GM12878 (cell line): ENCODE results near the gene SSH2. TPM values are rescaled to one million over a fixed set of nuclear protein-coding genes. Genes with fewer than 3 reads are reported as not detected.

ENCODE experiments used
- ATAC-seq: fragments of 200-7000 bp; cut with Tn5 transposase; 3 replicates; pipeline ENCODE4 v1.9.1; 2020; ENCODE audit warnings: mild to moderate bottlenecking, moderate library complexity
- BruUV-seq: library from RNA; stranded (reverse); fragments of 400-500 nt; replicated peaks from 2 replicates; lab custom pipeline; 2021; lab: Mats Ljungman, UMichigan
- CTCF ChIA-PET: fragments of 300-600 bp; sonication (Branson Sonifier 250); formaldehyde crosslinking; extraction: SDS; loops from one replicate; lab custom pipeline; 2021; ENCODE audit warnings: inconsistent platforms; lab: Yijun Ruan, JAX
- POLR2A ChIA-PET: fragments of 350-600 bp; formaldehyde crosslinking; extraction: SDS; loops from one replicate; lab custom pipeline; 2021; ENCODE audit warnings: inconsistent platforms; lab: Charles Lee
- RAD21 ChIA-PET: fragments of 300-600 bp; sonication (Branson Sonifier 250); formaldehyde crosslinking; loops from one replicate; lab custom pipeline; 2023; ENCODE audit warnings: antibody characterized with exemption; ENCODE audit not compliant: unreplicated experiment; lab: Charles Lee
- SMC1A ChIA-PET: fragments of 300-600 bp; sonication (Branson Sonifier 250); formaldehyde crosslinking; loops from one replicate; lab custom pipeline; 2023; ENCODE audit not compliant: unreplicated experiment, uncharacterized antibody; lab: Charles Lee
- DNase-seq: peaks from one replicate; pipeline ENCODE4 v3.0.0-alpha.2; 2011; ENCODE audit warnings: low read depth, low spot score
- FAIRE-seq: peaks from 3 replicates; lab custom pipeline; 2011; peaks lifted over from hg19 to GRCh38; lab: Jason Lieb, UNC
- H2AFZ ChIP-seq: 2 replicates; pipeline ENCODE4 v1.6.0; 2011; ENCODE audit warnings: low read depth, low read length, control low read depth; ENCODE audit not compliant: control insufficient read depth
- H3K27ac ChIP-seq: 2 replicates; pipeline ENCODE4 v1.5.1; 2011; ENCODE audit warnings: control low read depth; ENCODE audit not compliant: control insufficient read depth, insufficient read depth
- H3K27me3 ChIP-seq, 2 experiments: replicated peaks in 1 of 2; 2 replicates each; pipeline versions ENCODE4 v1.6.0 to v1.6.1; 2011; ENCODE audit warnings: low read length in 1 of 2; ENCODE audit not compliant: control insufficient read depth in 2 of 2, insufficient read depth in 2 of 2
- H3K36me3 ChIP-seq, 2 experiments: 2 replicates each; pipeline ENCODE4 v1.5.1; 2011; ENCODE audit warnings: low read length in 1 of 2; ENCODE audit not compliant: control insufficient read depth in 2 of 2, insufficient read depth in 2 of 2
- H3K4me1 ChIP-seq: 2 replicates; pipeline ENCODE4 v1.6.1; 2011; ENCODE audit warnings: mild to moderate bottlenecking, low read length, moderate library complexity, mixed read lengths; ENCODE audit not compliant: control insufficient read depth, insufficient read depth
- H3K4me2 ChIP-seq: 2 replicates; pipeline ENCODE4 v1.6.0; 2011; ENCODE audit warnings: control low read depth; ENCODE audit not compliant: control insufficient read depth, insufficient read depth
- H3K4me3 ChIP-seq: fragments of 200-600 bp; sonication (generic); 2 replicates; pipeline ENCODE4 v1.5.1; 2016
- H3K79me2 ChIP-seq: 2 replicates; pipeline ENCODE4 v1.6.0; 2011; ENCODE audit warnings: low read length; ENCODE audit not compliant: control insufficient read depth, insufficient read depth
- H3K9ac ChIP-seq: 2 replicates; pipeline ENCODE4 v1.8.0; 2011; ENCODE audit warnings: low read length, control low read depth, mixed read lengths; ENCODE audit not compliant: control insufficient read depth, insufficient read depth
- H3K9me3 ChIP-seq: replicated peaks from 3 replicates; pipeline ENCODE4 v1.5.1; 2011; ENCODE audit warnings: mild to moderate bottlenecking, low read length; ENCODE audit not compliant: control insufficient read depth, insufficient read depth
- H4K20me1 ChIP-seq: 2 replicates; pipeline ENCODE4 v1.6.0; 2011; ENCODE audit not compliant: control insufficient read depth, insufficient read depth
- DPF2 ChIP-seq: fragments of 450-650 bp; IDR thresholded peaks from 2 replicates; pipeline ENCODE4 v1.6.1; 2017; ENCODE audit warnings: mild to moderate bottlenecking
- HDAC6 ChIP-seq: fragments of 200-600 bp; sonication (generic); IDR thresholded peaks from one replicate; pipeline ENCODE4 v1.8.0; 2017; ENCODE audit warnings: antibody characterized with exemption; ENCODE audit not compliant: unreplicated experiment
- NRF1 ChIP-seq: conservative IDR thresholded peaks from 2 replicates; pipeline ENCODE4 v1.6.1; 2011; ENCODE audit warnings: mild to moderate bottlenecking, low read depth, low read length, improper control_type of control experiment
- TAF1 ChIP-seq: IDR thresholded peaks from 2 replicates; pipeline ENCODE4 v1.6.1; 2011; ENCODE audit warnings: mild to moderate bottlenecking, low read depth, low read length, borderline replicate concordance
- WRNIP1 ChIP-seq: IDR thresholded peaks from 2 replicates; pipeline ENCODE4 v1.6.1; 2011; ENCODE audit warnings: low read depth, low read length, improper control_type of control experiment, borderline replicate concordance
- WGBS: methylation state at CpG from one replicate; pipeline ENCODE4 v1.1.6; 2016; ENCODE audit warnings: low lambda C conversion rate; ENCODE audit not compliant: insufficient replicate concordance, insufficient coverage; ENCODE audit errors: missing lambda C conversion rate; 5-methylcytosine and 5-hydroxymethylcytosine counted together
- in situ Hi-C: fragments of 300-500 bp; cut with MboI; formaldehyde crosslinking; loops from 9 replicates; pipeline ENCODE4 v1.14.3; 2018; ENCODE audit warnings: mixed read lengths
- intact Hi-C: fragments of 100-400 bp; cut with micrococcal nuclease; formaldehyde crosslinking; loops from one replicate; pipeline ENCODE4 v1.14.2; 2022; ENCODE audit not compliant: unreplicated experiment
- polyA plus RNA-seq, 11 experiments: library from polyadenylated mRNA; depleted of rRNA in 4 of 11; unstranded in 6 of 11; stranded (reverse) in 5 of 11; fragments of >200 nt; fragmentation: Nextera tagmentation in 4 of 11; fragmentation: Illumina TruSeq in 1 of 11; extraction: Ambion mirVana in 4 of 11; extraction: Trizol in 1 of 11; gene quantifications; 1 replicate in 1 of 11; 2 replicates in 10 of 11; pipeline versions ENCODE4 v1.2.1 to v1.2.3, GENCODE V29; 2011 to 2016; ENCODE audit warnings: inconsistent platforms in 2 of 11, missing spikeins in 2 of 11, low read depth in 1 of 11
- total RNA-seq, 4 experiments: library from RNA; depleted of rRNA in 3 of 4; stranded (reverse); fragments of >200 nt in 3 of 4; fragmentation: Illumina TruSeq in 1 of 4; extraction: Trizol in 1 of 4; gene quantifications; 2 replicates each; pipeline versions ENCODE4 v1.2.1 to v1.2.3, GENCODE V29; 2013 to 2021
- TF ChIP-seq, protein P1 (sequence below): fragments of 150-350 bp; IDR thresholded peaks from 2 replicates; pipeline ENCODE4 v1.6.1; 2016; ENCODE audit warnings: low read depth, low read length

SSH2 gene
- total and polyA plus RNA-seq, 10 of the 15 experiments (the other 5 are each of a cell fraction or from before 2014, with no cell fraction given), result 9.3 to 65.9 (median 34.0) TPM

DNA sequence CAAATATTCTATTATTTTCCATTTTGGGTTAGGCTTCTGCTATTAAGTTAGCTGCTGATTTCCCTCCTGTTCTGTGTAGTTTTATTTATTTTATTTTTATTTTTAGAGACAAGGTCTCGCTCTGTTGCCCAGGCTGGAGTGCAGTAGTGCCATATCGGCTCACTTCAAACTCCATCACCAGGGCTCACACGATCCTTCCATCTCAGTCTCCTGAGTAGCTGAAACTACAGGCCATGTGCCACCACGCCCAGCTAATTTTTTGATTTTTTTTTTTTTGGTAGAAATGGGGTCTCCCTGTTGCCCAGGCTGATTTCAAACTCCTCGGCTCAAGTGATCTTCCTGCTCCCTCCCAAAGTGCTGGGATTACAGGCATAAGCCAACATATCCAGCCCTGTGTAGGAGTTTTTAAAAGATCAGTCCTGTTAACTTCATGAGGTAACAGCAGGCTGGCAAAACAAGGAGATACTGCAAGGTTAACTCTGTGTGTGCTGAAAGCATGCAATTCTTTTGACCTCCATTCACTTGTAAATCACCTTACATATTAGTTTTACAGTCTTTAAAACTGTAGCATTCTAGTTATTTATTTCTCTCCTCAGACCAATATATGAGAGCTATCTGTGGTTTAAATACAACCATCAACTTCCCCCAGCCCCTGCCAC lies 63.2 kb downstream of the SSH2 start:
- POLR2A ChIA-PET, result interaction anchor here (0.5 to 2.7 kb wide), 5 partner anchors 52 to 64 kb away, joined by 3 to 17 read pairs (median 3); partner anchors contain the start of gene SSH2
- 93% methylated on average over 5 of the region's 5 CpGs for WGBS

More for the DNA sequence above, 63.2 kb downstream of the SSH2 start:
- no peak overlapping the region for H3K9ac ChIP-seq
- CTCF ChIA-PET, result interaction anchor here (0.6 to 4.1 kb wide), 16 partner anchors 13 to 180 kb away, joined by 3 to 99 read pairs (median 4); partner anchors contain the start of gene SSH2
- peaks cover 7% of the 10 kb centered on the region for H3K4me1 ChIP-seq
- H3K79me2 ChIP-seq, result no peaks in the 10 kb centered on the region; the same call in 1 of the 2 replicates
- ATAC-seq (no peak), FAIRE-seq (no peak), DNase-seq (no peak)
- H3K4me2 ChIP-seq, result no peak overlapping the region
- TF ChIP-seq DPF2 (no peak), NRF1 (no peak), TAF1 (no peak), HDAC6 (no peak), WRNIP1 (no peak)
- TF ChIP-seq, protein P1, sequence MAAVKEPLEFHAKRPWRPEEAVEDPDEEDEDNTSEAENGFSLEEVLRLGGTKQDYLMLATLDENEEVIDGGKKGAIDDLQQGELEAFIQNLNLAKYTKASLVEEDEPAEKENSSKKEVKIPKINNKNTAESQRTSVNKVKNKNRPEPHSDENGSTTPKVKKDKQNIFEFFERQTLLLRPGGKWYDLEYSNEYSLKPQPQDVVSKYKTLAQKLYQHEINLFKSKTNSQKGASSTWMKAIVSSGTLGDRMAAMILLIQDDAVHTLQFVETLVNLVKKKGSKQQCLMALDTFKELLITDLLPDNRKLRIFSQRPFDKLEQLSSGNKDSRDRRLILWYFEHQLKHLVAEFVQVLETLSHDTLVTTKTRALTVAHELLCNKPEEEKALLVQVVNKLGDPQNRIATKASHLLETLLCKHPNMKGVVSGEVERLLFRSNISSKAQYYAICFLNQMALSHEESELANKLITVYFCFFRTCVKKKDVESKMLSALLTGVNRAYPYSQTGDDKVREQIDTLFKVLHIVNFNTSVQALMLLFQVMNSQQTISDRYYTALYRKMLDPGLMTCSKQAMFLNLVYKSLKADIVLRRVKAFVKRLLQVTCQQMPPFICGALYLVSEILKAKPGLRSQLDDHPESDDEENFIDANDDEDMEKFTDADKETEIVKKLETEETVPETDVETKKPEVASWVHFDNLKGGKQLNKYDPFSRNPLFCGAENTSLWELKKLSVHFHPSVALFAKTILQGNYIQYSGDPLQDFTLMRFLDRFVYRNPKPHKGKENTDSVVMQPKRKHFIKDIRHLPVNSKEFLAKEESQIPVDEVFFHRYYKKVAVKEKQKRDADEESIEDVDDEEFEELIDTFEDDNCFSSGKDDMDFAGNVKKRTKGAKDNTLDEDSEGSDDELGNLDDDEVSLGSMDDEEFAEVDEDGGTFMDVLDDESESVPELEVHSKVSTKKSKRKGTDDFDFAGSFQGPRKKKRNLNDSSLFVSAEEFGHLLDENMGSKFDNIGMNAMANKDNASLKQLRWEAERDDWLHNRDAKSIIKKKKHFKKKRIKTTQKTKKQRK, result no peak
- H3K4me3 ChIP-seq, result no peak overlapping the region
- in situ Hi-C loops, result no loop called here
- no TSS peak for BruUV-seq
- no peak overlapping the region for H3K27ac ChIP-seq
- no peak overlapping the region for H2AFZ ChIP-seq
- RAD21 ChIA-PET, result interaction anchor here (0.6 to 5.8 kb wide), 9 partner anchors 16 to 68 kb away, joined by 3 to 54 read pairs (median 5); partner anchors contain the start of gene SSH2
- no peaks in the 10 kb centered on the region for H3K9me3 ChIP-seq
- intact Hi-C loops, result no loop called here
- SMC1A ChIA-PET, result interaction anchor here (1.0 to 4.3 kb wide), 10 partner anchors 17 to 106 kb away, joined by 3 to 64 read pairs (median 6); partner anchors contain the start of gene SSH2
- H3K36me3 ChIP-seq, result no peaks in the 10 kb centered on the region
- no peaks in the 10 kb centered on the region for H3K27me3 ChIP-seq
- H4K20me1 ChIP-seq, result no peaks in the 10 kb centered on the region
